Testis (tissue), 3 donors: ENCODE data around the gene KRT9. TPM values are rescaled to one million over a fixed set of nuclear protein-coding genes. Genes with fewer than 3 reads are reported as not detected.
"Not testable (repeated sequence)": the region's sequence is repeated elsewhere in the genome, so short reads cannot be mapped to it uniquely, and the experiment has no call there.

Experiments used
- DNase-seq: peaks from one replicate; pipeline ENCODE4 v3.0.0-alpha.2; 2019
- H3K27ac ChIP-seq, 2 donors: fragments of 200-600 bp; sonication (generic); one replicate each; pipeline ENCODE4 v1.5.1; 2019
- H3K27me3 ChIP-seq: fragments of 200-600 bp; sonication (generic); one replicate; pipeline ENCODE4 v1.5.1; 2019
- H3K36me3 ChIP-seq: fragments of 200-600 bp; sonication (generic); one replicate; pipeline ENCODE4 v1.5.1; 2017; ENCODE audit warnings: low read depth; ENCODE audit errors: missing control alignments
- H3K4me1 ChIP-seq: fragments of 200-600 bp; sonication (generic); one replicate; pipeline ENCODE4 v1.5.1; 2019
- H3K4me3 ChIP-seq, 2 donors: fragments of 200-600 bp; sonication (generic); one replicate each; pipeline ENCODE4 v1.5.1; 2017 to 2019
- H3K9me3 ChIP-seq: fragments of 200-600 bp; sonication (generic); one replicate; pipeline ENCODE4 v1.5.1; 2017
- POLR2A ChIP-seq: fragments of 450-650 bp; IDR thresholded peaks from one replicate; pipeline ENCODE4 v1.6.1; 2017; ENCODE audit warnings: antibody characterized with exemption, mild to moderate bottlenecking, moderate library complexity
- WGBS, 2 donors: methylation state at CpG; one replicate each; pipeline ENCODE4 v1.1.5; 2018; 5-methylcytosine and 5-hydroxymethylcytosine counted together
- intact Hi-C: fragments of 100-400 bp; cut with DNase I; formaldehyde crosslinking; loops from one replicate; pipeline ENCODE4 v1.15.1; 2023; ENCODE audit warnings: low total_unique reads
- polyA plus RNA-seq: library from polyadenylated mRNA; stranded (reverse); fragments of 350-450 nt; fragmentation: Illumina TruSeq; extraction: RNeasy Lipid Tissue Mini Kit (QIAGEN cat#74804); gene quantifications from one replicate; pipeline ENCODE4 v1.2.3, GENCODE V29; 2014; ENCODE audit warnings: low read depth, low replicate concordance; ENCODE audit not compliant: insufficient read depth
- total RNA-seq, 2 donors: library from RNA; depleted of rRNA; stranded (reverse); fragments of >200 nt; gene quantifications; one replicate each; pipeline ENCODE4 v1.2.3, GENCODE V29; 2016
- TF ChIP-seq, protein P1 (sequence below), 3 experiments: fragments of 450-650 bp in 2 of 3; fragments of 200-600 bp in 1 of 3; sonication (generic) in 1 of 3; IDR thresholded peaks; one replicate each; pipeline ENCODE4 v1.5.1; 2016 to 2019; ENCODE audit warnings: antibody characterized with exemption in 3 of 3, mild to moderate bottlenecking in 2 of 3, moderate library complexity in 1 of 3

KRT9 gene
- total and polyA plus RNA-seq, 3 donors from 2014 or later = 0.29 to 0.43 TPM; not detected in 1

DNA sequence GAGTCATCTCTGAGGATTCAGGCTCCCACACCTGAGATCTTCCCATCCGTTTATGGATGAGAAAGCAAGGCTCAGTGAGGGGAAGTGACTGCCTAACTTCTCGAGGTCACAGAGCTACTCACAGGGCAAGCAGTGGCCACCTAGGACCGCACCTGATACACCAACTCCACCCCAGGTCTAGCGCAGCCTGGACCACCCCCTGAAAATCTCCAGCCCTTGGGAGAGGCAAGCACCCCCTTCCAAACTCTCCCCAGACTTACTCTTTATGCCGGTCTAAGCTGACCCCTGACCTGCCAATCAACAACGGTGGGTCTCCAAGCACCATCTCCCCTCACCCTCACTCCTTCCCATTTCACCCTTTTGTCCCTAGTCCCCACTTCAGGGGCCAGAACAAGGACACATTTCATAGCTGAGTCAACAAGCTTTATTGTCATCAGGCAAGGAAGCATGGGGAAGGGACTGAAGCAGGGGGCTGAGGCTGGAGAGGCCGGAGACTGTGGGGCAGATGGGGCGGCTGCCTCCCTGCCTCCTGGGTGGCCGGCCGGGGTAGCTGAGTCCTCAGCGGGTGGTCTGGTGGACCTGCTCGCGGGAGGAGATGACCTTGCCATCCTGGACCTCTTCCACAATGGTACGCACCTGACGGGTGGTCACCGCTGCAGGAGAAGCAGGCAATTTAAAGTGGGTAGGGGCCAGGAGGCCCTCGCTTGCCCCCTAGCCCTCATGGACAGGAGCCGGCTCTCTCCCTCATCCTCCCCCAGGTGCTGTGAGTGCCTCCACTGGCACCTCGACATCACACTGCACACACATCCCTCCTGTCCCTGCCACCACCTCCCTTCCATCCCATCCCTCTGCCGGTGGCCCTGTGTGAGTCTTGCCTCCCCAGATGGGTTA is 47.4 kb upstream of the KRT9 start:
- no peaks in the 10 kb centered on the region for H3K9me3 ChIP-seq
- TF ChIP-seq, protein P1, sequence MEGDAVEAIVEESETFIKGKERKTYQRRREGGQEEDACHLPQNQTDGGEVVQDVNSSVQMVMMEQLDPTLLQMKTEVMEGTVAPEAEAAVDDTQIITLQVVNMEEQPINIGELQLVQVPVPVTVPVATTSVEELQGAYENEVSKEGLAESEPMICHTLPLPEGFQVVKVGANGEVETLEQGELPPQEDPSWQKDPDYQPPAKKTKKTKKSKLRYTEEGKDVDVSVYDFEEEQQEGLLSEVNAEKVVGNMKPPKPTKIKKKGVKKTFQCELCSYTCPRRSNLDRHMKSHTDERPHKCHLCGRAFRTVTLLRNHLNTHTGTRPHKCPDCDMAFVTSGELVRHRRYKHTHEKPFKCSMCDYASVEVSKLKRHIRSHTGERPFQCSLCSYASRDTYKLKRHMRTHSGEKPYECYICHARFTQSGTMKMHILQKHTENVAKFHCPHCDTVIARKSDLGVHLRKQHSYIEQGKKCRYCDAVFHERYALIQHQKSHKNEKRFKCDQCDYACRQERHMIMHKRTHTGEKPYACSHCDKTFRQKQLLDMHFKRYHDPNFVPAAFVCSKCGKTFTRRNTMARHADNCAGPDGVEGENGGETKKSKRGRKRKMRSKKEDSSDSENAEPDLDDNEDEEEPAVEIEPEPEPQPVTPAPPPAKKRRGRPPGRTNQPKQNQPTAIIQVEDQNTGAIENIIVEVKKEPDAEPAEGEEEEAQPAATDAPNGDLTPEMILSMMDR (IDR thresholded peaks at IDR 0.05) = no peak
- TF ChIP-seq POLR2A = no peak
- no peaks in the 10 kb centered on the region for H3K36me3 ChIP-seq
- DNase-seq = no peak
- peaks cover 5% of the 10 kb centered on the region for H3K4me1 ChIP-seq
- 76 to 82% methylated on average over 11 to 18 of the region's 20 CpGs for WGBS, 2 donors
- no peak overlapping the region for H3K4me3 ChIP-seq
- no peak overlapping the region for H3K27ac ChIP-seq
- H3K27me3 ChIP-seq = no peaks in the 10 kb centered on the region
- intact Hi-C loops = no loop called here

DNA sequence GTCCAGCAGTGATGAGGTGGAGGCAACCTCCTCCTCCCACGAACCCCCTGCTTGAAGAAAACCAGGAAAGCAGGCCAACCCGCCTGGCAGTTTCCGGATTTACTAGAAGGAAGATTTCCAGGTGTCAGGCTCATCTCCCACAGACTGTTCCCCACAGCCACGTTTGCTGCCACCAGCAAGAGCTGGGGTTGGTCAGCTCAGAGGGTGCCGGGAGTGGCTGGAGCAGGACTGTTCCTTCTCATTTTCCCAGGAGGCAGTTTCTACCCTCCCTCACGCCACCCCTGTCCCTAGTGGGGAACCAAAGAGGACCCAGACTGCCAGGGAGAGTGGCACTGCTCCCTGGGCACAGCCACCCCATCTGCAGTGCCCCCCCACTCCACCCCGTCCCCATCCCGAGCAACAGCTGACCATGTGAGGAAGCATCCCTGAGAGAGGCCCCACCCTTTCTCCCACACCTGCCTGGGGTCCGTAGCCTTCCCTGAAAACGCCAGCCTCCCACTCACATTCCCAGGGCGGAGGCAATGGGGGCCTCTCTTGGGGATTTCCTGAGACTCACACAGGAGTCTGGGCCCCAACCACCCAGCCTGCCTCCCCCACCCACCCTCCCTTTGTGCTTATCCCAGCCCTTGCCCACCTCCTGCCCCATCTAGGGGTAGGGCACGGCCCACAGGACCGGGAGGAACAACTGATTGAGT is 46.6 kb upstream of the KRT9 start:
- H3K27ac ChIP-seq = no peak overlapping the region
- H3K4me1 ChIP-seq = peaks cover 5% of the 10 kb centered on the region
- no peak for DNase-seq

DNA sequence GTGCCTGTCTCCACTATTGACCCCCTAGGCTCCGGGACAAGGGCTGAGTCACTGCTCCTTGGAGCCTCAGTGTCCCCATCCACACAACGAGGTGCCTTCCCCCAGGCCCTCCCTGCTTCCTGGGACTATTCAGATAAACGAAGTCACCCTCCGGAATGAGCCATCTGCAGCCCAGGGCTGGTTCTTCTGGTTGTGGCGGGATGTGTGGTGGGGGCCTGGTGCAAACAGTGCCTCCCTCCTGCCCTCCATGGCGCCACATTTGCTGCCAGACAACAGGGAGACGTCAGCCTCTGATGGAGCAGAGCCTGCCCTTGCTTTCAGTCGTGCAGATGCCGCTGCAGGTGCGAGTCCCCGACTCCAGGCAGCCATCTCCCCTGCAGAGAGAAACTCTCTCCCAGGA is 45.8 kb upstream of the KRT9 start:
- Histone ChIP-seq H3K4me1 (peaks cover 5% of the 10 kb centered on the region), H3K9me3 (no peaks in the 10 kb centered on the region), H3K4me3 (no peak overlapping the region), H3K27me3 (no peaks in the 10 kb centered on the region), H3K27ac (no peak overlapping the region), H3K36me3 (no peaks in the 10 kb centered on the region)
- WGBS, 2 donors = 71 to 84% methylated on average over 5 to 11 of the region's 11 CpGs
- no peak for DNase-seq
- intact Hi-C loops = no loop called here
- TF ChIP-seq POLR2A = no peak
- TF ChIP-seq, protein P1 (IDR thresholded peaks at IDR 0.05) = no peak

More for the DNA sequence above, 46.6 kb upstream of the KRT9 start:
- WGBS, 2 donors = 65 to 78% methylated on average over 7 to 13 of the region's 13 CpGs
- TF ChIP-seq POLR2A = no peak
- TF ChIP-seq, protein P1 (IDR thresholded peaks at IDR 0.05) = no peak
- no peaks in the 10 kb centered on the region for H3K27me3 ChIP-seq
- H3K9me3 ChIP-seq = no peaks in the 10 kb centered on the region
- H3K4me3 ChIP-seq = no peak overlapping the region
- intact Hi-C loops = no loop called here
- no peaks in the 10 kb centered on the region for H3K36me3 ChIP-seq

GRCh38 chr17:41617136-41617535 is 45.3 kb upstream of the KRT9 start:
- no peaks in the 10 kb centered on the region for H3K9me3 ChIP-seq
- H3K36me3 ChIP-seq = no peaks in the 10 kb centered on the region
- no peak overlapping the region for H3K27ac ChIP-seq
- no peaks in the 10 kb centered on the region for H3K27me3 ChIP-seq
- H3K4me1 ChIP-seq = peaks cover 5% of the 10 kb centered on the region
- H3K4me3 ChIP-seq = no peak overlapping the region
- intact Hi-C loops = no loop called here
- 92% methylated on average over 3 of the region's 3 CpGs; no CpG with 5 or more reads in 1 of the 2 donors for WGBS, 2 donors
- no peak for DNase-seq
- TF ChIP-seq, protein P1 (IDR thresholded peaks at IDR 0.05) = no peak
- no peak for TF ChIP-seq POLR2A

DNA sequence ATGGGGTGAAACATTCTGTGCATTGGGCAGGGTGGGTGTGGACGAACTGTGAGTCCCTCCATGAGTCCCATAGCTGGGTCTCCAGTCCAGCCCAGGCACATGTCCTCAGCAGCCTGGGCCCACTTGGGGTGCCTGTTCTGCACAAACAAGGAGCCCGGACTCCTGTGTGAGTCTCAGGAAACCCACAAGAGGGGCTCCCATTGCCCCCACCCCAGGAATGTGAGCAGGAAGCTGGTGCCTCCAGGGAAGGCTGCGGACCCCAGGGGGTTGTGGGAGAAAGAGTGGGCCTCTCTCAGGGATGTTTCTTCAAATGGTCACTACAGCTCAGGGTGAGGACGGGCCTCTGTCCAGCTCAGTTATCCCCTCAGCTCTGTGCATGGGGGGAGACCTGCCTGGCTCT is 44.6 kb upstream of the KRT9 start:
- H3K4me3 ChIP-seq, H3K9me3 ChIP-seq, H3K27ac ChIP-seq, intact Hi-C loops, H3K27me3 ChIP-seq, DNase-seq, H3K4me1 ChIP-seq, H3K36me3 ChIP-seq: not testable (repeated sequence)
- 96 to 100% methylated on average over 2 to 4 of the region's 4 CpGs for WGBS, 2 donors
